ENCODE results near the gene CIC. TPM values are rescaled to one million over a fixed set of nuclear protein-coding genes. Genes with fewer than 3 reads are reported as not detected.
"Not testable (repeated sequence)": the region's sequence is repeated elsewhere in the genome, so short reads cannot be mapped to it uniquely, and the experiment has no call there.

CIC gene
- total RNA-seq, 4 donors from 2014 or later = 31.4 to 69.4 (median 49.0) TPM

DNA sequence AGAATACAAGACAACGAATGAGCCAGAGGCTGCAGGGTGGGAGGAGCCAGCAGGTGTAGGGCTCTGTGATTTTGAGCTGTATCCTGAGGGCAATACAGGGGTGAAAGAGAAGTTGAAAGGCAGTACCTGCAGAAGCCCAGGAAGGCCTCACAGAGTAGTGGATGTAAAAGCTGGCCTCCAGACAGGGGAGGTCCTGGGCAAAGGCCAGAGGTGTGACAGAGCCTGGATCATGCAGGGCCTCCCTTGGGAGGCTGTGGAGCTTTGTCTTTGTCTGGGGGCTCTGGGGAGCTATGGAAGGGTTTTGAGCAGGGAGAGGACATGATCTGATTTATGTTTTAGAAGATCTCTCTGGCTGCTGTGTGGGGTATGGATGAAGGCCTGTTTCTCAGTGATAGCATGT is 59.1 kb downstream of the CIC start:
- TF ChIP-seq EP300 (IDR thresholded peaks at IDR 0.05) = no peak
- no peak for TF ChIP-seq POLR2AphosphoS5 (IDR thresholded peaks at IDR 0.05)
- no peak for TF ChIP-seq POLR2A (IDR thresholded peaks at IDR 0.05)
- TF ChIP-seq, protein P1, sequence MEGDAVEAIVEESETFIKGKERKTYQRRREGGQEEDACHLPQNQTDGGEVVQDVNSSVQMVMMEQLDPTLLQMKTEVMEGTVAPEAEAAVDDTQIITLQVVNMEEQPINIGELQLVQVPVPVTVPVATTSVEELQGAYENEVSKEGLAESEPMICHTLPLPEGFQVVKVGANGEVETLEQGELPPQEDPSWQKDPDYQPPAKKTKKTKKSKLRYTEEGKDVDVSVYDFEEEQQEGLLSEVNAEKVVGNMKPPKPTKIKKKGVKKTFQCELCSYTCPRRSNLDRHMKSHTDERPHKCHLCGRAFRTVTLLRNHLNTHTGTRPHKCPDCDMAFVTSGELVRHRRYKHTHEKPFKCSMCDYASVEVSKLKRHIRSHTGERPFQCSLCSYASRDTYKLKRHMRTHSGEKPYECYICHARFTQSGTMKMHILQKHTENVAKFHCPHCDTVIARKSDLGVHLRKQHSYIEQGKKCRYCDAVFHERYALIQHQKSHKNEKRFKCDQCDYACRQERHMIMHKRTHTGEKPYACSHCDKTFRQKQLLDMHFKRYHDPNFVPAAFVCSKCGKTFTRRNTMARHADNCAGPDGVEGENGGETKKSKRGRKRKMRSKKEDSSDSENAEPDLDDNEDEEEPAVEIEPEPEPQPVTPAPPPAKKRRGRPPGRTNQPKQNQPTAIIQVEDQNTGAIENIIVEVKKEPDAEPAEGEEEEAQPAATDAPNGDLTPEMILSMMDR (IDR thresholded peaks at IDR 0.05) = no peak

GRCh38 chr19:42328854-42329253 is 59.8 kb downstream of the CIC start:
- TF ChIP-seq, protein P1 (IDR thresholded peaks at IDR 0.05) = no peak
- no peak for TF ChIP-seq EP300 (IDR thresholded peaks at IDR 0.05)
- no peak for TF ChIP-seq POLR2A (IDR thresholded peaks at IDR 0.05)
- TF ChIP-seq POLR2AphosphoS5 (IDR thresholded peaks at IDR 0.05) = no peak
- H3K9me3 ChIP-seq = no peaks in the 10 kb centered on the region
- no peak for ATAC-seq
- H3K27ac ChIP-seq = no peak overlapping the region
- peaks cover 0 to 62% (median 35%) of the 10 kb centered on the region in 3 donors for H3K4me1 ChIP-seq
- H3K27me3 ChIP-seq = peaks cover 11% of the 10 kb centered on the region
- no peak overlapping the region for H3K4me3 ChIP-seq
- H3K36me3 ChIP-seq = peaks cover 0 to 12% of the 10 kb centered on the region in 2 donors
- WGBS, 2 donors (ENCODE audit: low coverage in 1 of 2) = 70 to 75% methylated on average over 1 to 2 of the region's 2 CpGs

More for the DNA sequence above, 59.1 kb downstream of the CIC start:
- Histone ChIP-seq H3K27ac (no peak overlapping the region), H3K4me1 (peaks cover 0 to 65% (median 35%) of the 10 kb centered on the region in 3 donors), H3K27me3 (peaks cover 18% of the 10 kb centered on the region), H3K36me3 (peaks cover 0 to 5% of the 10 kb centered on the region in 2 donors), H3K4me3 (no peak overlapping the region), H3K9me3 (no peaks in the 10 kb centered on the region)
- ATAC-seq = no peak
- 50 to 57% methylated on average over 1 of the region's 1 CpG for WGBS, 2 donors (ENCODE audit: low coverage in 1 of 2)

- Histone ChIP-seq H3K4me1 (peaks cover 0 to 52% (median 22%) of the 10 kb centered on the region in 3 donors), H3K9me3 (no peaks in the 10 kb centered on the region), H3K27ac (no peak overlapping the region), H3K27me3 (no peaks in the 10 kb centered on the region), H3K4me3 (no peak overlapping the region), H3K36me3 (peaks cover 0 to 26% of the 10 kb centered on the region in 2 donors)
- WGBS, 2 donors (ENCODE audit: low coverage in 1 of 2) = no CpG with 5 or more reads among the region's 2 CpGs
- TF ChIP-seq EP300 (IDR thresholded peaks at IDR 0.05) = no peak
- TF ChIP-seq, protein P1 (IDR thresholded peaks at IDR 0.05) = no peak
- no peak for TF ChIP-seq POLR2AphosphoS5 (IDR thresholded peaks at IDR 0.05)
- no peak for TF ChIP-seq POLR2A (IDR thresholded peaks at IDR 0.05)
- ATAC-seq = no peak
Observed at GRCh38 chr19:42330241-42330711, 61.2 kb downstream of the CIC start.

DNA sequence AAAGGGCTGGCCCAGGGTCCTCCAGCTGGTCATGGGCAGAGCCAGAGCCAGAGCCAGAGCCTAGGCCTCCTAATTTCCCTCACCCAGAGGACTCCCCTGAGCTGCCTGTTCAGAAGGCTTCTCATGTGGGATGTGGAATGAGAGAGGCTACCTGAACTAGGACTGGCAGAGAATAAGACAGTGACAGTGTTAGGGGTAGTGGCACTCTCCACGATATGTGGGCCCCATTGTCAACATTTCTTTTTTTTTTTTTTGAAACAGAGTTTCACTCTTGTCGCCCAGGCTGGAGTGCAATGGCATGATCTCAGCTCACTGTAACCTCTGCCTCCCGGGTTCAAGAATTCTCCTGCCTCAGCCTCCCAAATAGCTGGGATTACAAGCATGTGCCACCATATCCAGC is 62.3 kb downstream of the CIC start:
- H3K27me3 ChIP-seq, H3K4me3 ChIP-seq, H3K9me3 ChIP-seq, H3K27ac ChIP-seq, ATAC-seq: not testable (repeated sequence)
- 67 to 70% methylated on average over 1 to 2 of the region's 3 CpGs for WGBS, 2 donors (ENCODE audit: low coverage in 1 of 2)
- Histone ChIP-seq H3K4me1 (peaks cover 0 to 47% (median 19%) of the 10 kb centered on the region in 3 donors), H3K36me3 (peaks cover 0 to 37% of the 10 kb centered on the region in 2 donors)

GRCh38 chr19:42332059-42332458 is 63.0 kb downstream of the CIC start:
- no peak for ATAC-seq
- Histone ChIP-seq H3K4me1 (peaks cover 0 to 40% (median 12%) of the 10 kb centered on the region in 3 donors), H3K36me3 (peaks cover 0 to 44% of the 10 kb centered on the region in 2 donors), H3K4me3 (no peak overlapping the region), H3K9me3 (no peaks in the 10 kb centered on the region), H3K27me3 (no peaks in the 10 kb centered on the region), H3K27ac (no peak overlapping the region)
- TF ChIP-seq POLR2A (IDR thresholded peaks at IDR 0.05) = no peak
- TF ChIP-seq, protein P1 (IDR thresholded peaks at IDR 0.05) = no peak
- TF ChIP-seq EP300 (IDR thresholded peaks at IDR 0.05) = no peak
- no peak for TF ChIP-seq POLR2AphosphoS5 (IDR thresholded peaks at IDR 0.05)
- WGBS, 2 donors (ENCODE audit: low coverage in 1 of 2) = 90% methylated on average over 3 of the region's 6 CpGs; no CpG with 5 or more reads in 1 of the 2 donors
